ENCODE results near the gene LENEP. TPM values are rescaled to one million over a fixed set of nuclear protein-coding genes. Genes with fewer than 3 reads are reported as not detected.

Gene LENEP
- total RNA-seq, 4 donors from 2014 or later: not detected

DNA sequence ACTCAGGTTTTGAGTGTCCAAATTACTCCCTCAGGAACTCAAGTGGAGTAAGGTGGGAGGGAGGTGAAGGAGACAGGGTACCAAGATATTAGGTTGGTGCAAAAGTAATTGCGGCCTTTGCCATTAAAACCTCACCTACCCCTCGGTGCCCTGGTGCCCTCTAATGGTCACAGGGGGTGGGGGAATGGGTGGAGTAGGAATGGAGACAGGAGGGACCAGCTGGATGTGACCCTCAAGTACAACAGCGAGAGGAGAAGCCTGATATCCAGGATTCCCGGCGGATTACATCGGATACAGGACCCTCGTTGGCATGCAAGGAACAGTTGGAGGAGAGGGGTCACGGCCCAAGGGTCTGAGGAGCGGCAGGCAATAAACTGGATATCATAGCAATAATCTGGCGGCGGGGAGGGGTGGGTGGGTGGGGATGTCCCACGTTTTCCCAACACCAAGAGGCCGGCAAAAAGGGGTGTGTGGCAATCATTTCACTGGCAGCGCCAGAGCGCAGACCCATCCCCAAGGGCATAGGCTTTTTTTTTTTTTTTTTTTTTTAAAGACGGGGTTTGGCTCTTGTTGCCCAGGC lies 4.9 kb downstream of the LENEP start:
- DNase-seq (ENCODE audit: low spot score) (no peak), ATAC-seq (ENCODE audit: low FRiP score) (no peak)
- no peak for TF ChIP-seq CTCF (IDR thresholded peaks at IDR 0.05)

GRCh38 chr1:154998818-154999570 lies 5.6 kb downstream of the LENEP start:
- no peak for ATAC-seq (ENCODE audit: low FRiP score)
- peak in 1 of 3 donors; percentile 47 for TF ChIP-seq CTCF (IDR thresholded peaks at IDR 0.05)
- DNase-seq (ENCODE audit: low spot score): no peak

- TF ChIP-seq CTCF (IDR thresholded peaks at IDR 0.05): no peak
- DNase-seq (ENCODE audit: low spot score): no peak
- ATAC-seq (ENCODE audit: low FRiP score): no peak
Measured at GRCh38 chr1:154999571-155000410, 6.4 kb downstream of the LENEP start.

- no peak for DNase-seq (ENCODE audit: low spot score)
- ATAC-seq (ENCODE audit: low FRiP score): no peak
- TF ChIP-seq CTCF (IDR thresholded peaks at IDR 0.05): no peak
Measured at GRCh38 chr1:155000411-155000725, 7.0 kb downstream of the LENEP start.

GRCh38 chr1:155000726-155001424 lies 7.5 kb downstream of the LENEP start:
- peak; percentile 67 for DNase-seq (ENCODE audit: low spot score)

GRCh38 chr1:155001425-155001674 lies 8.0 kb downstream of the LENEP start:
- no peak for TF ChIP-seq CTCF (IDR thresholded peaks at IDR 0.05)
- DNase-seq (ENCODE audit: low spot score): no peak
- no peak for ATAC-seq (ENCODE audit: low FRiP score)

More at GRCh38 chr1:155000726-155001424, 7.5 kb downstream of the LENEP start:
- ATAC-seq (ENCODE audit: low FRiP score): peak; percentile 67
- TF ChIP-seq CTCF (IDR thresholded peaks at IDR 0.05): no peak
